ENCODE data around the gene P2RY6.

GRCh38 chr11:73316422-73316821, 44.3 kb downstream of the P2RY6 start:
- TF ChIP-seq CTCF (IDR thresholded peaks at IDR 0.05): no peak
- no peak for TF ChIP-seq POLR2A (IDR thresholded peaks at IDR 0.05)
